Stimulated activated CD4-positive, alpha-beta T cell treated with anti-CD3 and anti-CD28 coated beads, Interleukin-4, amount 100 ng/mL, for 48 hours (primary cell): ENCODE data around the gene PRDX3.
"Not testable (repeated sequence)": the region's sequence is repeated elsewhere in the genome, so short reads cannot be mapped to it uniquely, and the experiment has no call there.

Experiments used
- DNase-seq, 2 donors: peaks; one replicate each; pipeline ENCODE4 v3.0.0-alpha.2; 2020; ENCODE audit warnings: low read depth in 2 of 2

Gene PRDX3

GRCh38 chr10:119165171-119166117 is 13.2 kb downstream of the PRDX3 start, which contains the start of gene SFXN4:
TSS of gene SFXN4 (minus strand) at chr10:119165714. CDS start at chr10:119165647, 67 bp downstream.
- peak; percentile 67 to 73 for DNase-seq

DNA sequence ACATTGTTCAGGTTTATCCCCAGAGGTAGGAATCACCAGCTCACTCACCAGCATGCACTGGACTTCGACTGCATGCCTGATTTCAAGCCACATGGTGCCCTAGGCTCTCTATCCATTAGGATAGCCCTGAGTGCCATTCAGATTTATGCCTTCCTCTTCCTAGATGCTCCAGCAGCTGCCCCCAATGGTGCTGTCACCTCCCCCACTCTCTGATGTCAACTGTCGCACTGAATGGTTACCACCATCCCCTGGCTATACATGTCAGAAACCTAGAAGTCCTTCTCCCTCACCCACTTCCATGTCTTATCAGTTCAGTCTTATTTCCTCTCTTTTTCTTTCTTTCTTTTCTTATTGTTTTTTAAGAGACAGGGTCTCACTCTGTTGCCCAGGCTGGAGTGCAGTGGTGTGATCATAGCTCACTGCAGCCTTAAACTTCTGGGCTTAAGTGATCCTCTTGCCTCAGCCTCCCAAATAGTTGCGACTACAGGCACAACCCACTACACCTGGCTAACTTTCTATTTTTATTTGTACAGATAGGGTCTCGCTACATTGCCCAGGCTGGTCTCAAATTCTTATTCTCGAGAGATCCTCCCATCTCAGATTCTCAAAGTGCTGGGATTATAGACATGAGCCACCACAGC is 16.0 kb downstream of the PRDX3 start:
- no peak for DNase-seq

GRCh38 chr10:119161680-119162451 is 16.7 kb downstream of the PRDX3 start:
- DNase-seq, result no peak

DNA sequence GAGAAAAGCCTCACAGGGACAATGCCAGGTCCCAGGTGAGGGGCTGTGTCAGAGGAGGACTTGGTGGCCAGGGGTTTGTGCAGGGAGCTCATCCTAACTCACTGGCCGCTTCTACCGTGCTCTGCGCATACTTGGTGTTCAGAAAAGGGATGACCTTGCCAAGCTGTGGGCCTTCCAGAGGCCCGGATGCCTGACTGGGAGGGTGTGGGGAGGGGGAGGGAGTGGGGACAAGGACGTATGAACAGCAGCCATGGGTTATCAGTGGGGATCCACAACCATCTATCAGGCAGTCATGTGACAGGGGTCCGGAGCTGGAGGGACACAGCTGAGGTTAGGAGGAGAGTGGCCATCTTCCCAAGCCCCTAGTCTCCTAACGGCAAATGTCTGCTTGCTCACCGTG is 19.3 kb downstream of the PRDX3 start:
- DNase-seq, result no peak

- DNase-seq, result no peak
These were observed 25.0 kb downstream of the PRDX3 start for GRCh38 chr10:119153661-119154060.

DNA sequence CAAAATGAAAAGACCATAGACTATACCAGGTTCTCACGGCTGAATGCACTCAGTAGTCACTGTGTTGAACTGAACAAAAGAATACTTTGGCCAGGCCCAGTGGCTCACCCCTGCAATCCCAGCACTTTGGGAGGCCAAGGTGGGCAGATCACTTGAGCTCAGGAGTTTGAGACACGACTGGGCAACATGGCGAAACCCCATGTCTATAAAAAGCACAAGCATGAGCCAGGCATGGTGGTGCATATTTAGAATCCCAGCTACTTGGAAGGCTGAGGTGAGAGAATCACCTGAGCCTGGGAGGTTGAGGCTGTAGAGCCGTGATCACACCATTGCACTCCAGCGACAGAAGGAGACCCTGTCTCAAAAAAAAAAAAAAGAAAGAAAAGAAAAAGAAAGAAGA is 25.6 kb downstream of the PRDX3 start:
- no peak for DNase-seq

- not testable (repeated sequence) for DNase-seq
These were observed 27.0 kb downstream of the PRDX3 start for GRCh38 chr10:119151601-119152000.

DNA sequence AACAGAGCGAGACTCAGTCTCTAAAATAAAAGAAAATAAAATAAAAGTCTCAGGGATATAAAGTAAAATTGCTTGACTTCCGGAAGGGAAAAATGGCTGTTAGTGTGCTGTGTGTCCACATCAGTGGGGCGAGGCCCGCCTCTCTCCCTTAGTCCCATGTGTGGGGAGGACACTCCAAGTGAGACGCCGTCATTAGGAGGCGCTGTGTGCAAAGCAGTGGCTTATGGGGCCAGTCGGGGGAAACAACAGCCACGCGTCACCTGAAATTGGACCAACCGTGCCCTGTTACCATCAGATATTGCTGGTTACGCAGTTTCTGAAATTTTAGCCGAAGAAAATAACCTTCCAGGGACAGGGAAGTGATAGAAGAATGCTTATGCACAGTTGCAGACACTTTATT is 28.9 kb downstream of the PRDX3 start:
- no peak for DNase-seq

DNA sequence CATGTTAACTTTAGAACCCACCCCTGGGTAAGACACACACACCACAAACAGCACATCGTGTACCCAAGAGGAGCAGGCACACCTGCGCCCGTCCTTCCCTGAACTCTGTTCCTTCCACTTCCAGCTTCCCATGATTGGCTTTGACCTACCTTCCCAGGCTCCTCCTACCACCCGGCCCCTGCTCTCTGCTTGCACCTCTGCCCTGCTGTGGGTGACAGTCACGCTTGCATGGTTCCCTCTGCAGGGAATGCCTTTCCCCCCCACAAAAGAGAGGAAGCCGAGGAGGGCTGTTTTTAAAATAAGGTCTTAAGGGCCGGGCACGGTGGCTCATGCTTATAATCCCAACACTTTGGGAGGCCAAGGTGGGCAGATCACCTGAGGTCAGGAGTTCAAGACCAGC is 29.5 kb downstream of the PRDX3 start:
- DNase-seq, result no peak

- DNase-seq, result no peak
These were observed 35.0 kb downstream of the PRDX3 start for GRCh38 chr10:119143657-119144056.

DNA sequence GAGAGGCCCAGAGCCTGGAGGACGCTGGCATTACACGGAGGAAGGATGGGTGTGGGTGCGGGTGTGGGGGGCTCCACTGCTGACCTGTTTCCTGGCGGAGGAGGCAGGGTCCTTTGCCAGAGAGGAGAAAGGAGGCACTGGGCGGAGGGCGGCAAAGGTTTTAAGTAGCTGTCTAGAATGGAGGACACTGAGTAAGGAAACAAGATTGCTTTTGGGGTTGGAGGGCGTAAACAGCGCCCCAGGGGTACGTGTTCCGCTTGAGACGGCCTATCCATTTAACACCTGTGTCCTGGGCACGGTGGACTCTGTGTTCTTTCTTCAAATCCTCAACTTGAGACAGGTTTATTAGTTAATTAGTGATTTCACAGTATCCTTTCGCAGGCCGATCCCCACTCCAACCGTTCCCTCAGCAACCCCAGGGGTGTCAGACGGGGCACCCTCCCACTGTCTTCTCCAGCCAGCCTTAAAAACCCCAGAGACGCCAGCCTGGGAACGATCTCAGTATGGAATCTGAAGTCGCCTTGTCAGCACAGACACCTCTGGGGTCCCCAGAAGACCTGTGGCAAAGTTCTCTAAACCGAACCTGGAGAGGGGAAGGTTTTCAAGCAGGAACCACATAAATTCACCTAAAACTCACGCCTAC is 37.9 kb downstream of the PRDX3 start:
- DNase-seq, result no peak

DNA sequence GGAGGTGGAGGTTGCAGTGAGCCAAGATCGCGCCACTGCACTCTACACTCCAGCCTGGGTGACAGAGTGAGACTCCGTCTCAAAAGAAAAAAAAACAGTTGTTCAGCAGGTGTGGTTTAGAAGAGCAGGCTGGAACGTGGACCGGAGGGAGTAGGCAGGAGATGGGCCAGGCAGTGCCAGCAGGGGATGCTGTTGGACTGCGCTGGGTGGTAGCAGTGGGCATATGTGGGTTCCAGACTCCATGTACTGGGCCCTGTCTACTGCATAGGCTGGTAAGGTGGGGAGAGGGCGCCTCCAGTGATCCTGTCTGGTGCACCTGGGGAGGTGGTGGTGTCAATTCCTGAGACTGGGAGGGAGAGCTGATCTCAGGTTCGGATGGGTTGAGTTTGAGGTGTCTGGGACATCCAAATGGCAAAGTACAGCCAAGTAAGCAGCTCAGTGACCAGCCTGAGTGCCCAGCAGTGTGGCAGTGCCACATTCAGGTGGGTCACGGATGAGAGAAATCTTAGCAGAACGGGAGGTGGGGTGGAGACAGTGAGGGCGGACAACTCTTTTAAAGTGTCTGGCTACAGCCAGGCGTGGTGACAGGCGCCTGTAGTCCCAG is 39.0 kb downstream of the PRDX3 start:
- DNase-seq, result peak; percentile 29 to 40

- no peak for DNase-seq
These were observed 40.0 kb downstream of the PRDX3 start for GRCh38 chr10:119138346-119139306.

DNA sequence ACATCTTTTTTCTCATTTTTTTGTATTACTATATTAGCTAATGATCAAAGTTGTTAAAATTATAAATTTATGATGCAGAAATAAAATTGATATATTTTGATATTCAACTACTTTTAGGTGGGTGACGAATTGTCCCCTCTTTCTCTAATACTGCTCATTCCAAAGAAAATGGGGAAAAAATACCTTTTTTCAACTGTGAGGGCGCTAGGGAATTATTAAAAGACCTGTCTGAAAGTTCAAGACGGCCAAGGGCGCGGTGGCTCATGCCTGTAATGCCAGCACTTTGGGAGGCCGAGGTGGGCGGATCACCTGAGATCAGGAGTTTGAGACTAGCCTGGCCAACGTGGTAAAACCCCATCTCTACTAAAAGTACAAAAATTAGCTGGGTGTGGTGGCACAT is 40.7 kb downstream of the PRDX3 start:
- not testable (repeated sequence) for DNase-seq

DNA sequence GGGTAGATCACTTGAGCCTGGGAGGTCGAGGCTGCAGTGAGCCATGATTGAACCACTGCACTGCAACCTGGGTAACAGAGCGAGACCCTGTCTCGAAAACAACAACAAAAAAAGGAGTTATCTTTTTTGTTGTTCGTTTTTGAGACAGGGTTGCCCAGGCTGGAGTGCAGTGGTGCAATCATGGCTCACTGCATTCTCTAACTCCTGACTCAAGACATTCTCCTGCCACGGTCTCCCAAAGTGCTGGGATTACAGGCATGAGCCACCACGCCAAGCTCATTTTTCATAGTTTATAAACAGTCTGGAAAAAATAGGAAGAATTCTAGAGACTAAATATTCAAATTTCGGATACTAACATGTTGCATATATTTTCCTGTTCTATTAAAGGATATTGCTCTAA is 42.5 kb downstream of the PRDX3 start:
- DNase-seq, result no peak

- no peak for DNase-seq
These were observed 43.1 kb downstream of the PRDX3 start for GRCh38 chr10:119135513-119135881.

DNA sequence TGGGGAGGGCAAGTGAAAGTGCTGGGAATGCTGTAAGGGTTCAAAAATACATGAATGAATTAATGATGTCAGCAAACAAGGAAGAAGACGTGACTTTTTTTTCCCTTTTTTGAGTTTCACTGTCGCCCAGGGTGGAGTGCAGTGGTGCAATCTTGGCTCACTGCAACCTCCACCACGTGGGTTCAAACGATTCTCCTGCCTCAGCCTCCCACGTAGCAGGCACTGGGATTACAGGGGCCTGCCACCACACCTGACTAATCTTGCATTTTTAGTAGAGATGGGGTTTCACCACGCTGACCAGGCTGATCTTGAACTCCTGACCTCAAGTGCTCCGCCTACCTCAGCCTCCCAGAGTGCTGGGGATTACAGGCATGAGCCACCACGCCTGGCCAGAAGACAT is 44.7 kb downstream of the PRDX3 start:
- DNase-seq, result peak; percentile 41 to 60

GRCh38 chr10:119132521-119133345 is 45.9 kb downstream of the PRDX3 start:
- DNase-seq, result no peak

DNA sequence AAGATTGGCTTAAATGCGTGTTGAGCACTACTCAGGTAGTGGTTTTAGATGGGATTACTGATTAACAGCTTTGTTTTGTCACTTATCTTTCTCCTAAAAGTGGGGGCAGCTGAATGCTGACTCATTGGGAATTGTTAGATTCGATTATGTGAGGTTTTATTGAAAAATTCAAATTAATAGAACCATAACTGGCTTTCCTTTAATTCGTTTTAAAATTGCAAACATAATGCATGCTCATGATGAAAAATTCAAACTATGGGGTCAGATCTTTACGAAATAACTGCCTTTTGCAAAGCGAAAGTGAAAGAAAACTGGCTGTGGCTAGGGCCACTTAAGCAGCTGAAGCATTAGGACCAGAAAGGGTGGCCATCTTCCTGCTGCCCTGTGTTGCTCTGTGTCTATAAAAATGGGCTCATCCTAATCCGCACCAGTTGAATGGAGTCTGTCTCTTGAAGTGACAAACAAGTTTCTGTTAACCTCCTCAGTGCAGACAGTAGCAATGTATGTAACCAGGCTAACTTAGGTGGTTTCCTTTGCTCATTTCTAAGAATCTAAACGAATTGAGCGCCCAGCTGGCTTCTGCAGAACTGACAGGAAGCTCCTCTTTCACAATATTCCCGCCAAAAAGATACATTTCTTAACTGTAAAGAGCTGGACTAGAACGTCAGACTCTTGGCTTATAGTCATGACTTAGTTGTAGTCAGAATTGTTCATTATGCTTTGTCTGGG is 46.9 kb downstream of the PRDX3 start:
- DNase-seq, result peak in 1 of 2 donors; percentile 29
